LNCAP (cell line): ENCODE measurements around the gene FN1.

Source experiments
- TF ChIP-seq, protein P1 (sequence below): fragments of 450-650 bp; IDR thresholded peaks from 2 replicates; pipeline ENCODE4 v1.5.1; 2017; ENCODE audit warnings: mild to moderate bottlenecking

FN1 gene

DNA sequence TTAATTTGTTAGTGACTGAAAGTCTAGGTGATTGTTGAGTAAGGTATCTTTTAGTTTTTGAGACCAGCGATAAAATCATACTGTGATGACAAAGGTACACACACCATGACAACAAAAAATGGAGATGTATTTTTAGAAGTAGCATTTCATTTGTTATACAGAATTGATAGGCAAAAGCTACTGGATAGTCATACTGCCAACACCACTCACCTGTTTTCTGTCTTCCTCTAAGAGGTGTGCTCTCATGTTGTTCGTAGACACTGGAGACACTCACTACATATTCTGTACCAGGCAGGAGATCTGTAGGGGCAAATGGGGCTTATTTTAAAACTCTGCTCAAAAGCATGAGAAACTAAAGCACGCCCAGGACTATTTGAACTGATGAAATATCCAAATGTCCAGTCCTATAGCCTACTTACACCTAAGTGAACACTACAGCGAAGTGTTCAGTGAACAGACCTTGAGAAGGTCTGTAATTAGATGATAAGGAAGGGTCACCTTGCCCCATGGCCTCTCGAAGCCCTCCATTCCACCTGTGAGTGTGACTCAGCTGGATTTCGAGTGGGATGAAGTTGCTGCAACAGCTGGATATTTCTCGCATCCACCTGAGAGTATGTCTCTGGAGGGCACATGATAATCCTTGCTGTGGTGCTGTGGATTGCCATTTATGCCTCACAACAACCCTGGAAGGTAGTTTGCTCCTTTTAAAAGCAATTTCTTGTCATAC lies 47.7 kb downstream of the FN1 start:
- TF ChIP-seq, protein P1, sequence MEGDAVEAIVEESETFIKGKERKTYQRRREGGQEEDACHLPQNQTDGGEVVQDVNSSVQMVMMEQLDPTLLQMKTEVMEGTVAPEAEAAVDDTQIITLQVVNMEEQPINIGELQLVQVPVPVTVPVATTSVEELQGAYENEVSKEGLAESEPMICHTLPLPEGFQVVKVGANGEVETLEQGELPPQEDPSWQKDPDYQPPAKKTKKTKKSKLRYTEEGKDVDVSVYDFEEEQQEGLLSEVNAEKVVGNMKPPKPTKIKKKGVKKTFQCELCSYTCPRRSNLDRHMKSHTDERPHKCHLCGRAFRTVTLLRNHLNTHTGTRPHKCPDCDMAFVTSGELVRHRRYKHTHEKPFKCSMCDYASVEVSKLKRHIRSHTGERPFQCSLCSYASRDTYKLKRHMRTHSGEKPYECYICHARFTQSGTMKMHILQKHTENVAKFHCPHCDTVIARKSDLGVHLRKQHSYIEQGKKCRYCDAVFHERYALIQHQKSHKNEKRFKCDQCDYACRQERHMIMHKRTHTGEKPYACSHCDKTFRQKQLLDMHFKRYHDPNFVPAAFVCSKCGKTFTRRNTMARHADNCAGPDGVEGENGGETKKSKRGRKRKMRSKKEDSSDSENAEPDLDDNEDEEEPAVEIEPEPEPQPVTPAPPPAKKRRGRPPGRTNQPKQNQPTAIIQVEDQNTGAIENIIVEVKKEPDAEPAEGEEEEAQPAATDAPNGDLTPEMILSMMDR: no peak

DNA sequence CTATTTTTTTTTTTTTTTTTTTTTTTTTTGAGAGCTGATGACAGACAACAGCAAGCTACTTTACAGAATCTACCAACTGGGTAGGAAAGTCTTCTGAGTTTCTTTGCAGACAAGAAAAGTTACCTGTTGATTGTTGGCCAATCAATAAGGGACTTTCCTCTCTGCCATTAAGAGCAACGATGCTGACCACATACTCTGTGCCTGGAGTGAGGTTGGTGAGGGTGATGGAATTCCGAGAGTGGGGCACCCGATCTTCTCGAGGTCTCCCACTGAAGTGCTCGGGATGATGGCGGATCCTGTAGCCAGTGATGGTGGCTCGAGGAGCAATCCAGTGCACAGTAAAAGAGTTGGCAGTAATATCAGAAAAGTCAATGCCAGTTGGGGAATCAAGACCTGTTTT lies 49.3 kb downstream of the FN1 start:
- TF ChIP-seq, protein P1: no peak

DNA sequence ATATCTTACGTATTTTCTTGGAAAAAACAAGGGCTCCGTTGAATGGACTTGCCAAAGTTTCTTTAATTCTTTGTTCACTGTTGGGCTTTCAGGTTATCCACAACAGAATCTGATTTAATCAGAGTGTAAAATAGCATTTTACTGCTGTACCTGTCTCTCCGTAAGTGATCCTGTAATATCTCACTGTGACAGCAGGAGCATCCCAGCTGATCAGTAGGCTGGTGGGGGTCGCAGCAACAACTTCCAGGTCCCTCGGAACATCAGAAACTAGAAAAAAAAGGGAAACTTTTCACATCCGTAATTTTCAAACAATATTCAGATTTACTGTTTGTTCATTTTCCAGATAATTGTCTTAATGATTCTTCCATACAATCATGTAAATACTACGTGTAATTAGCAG lies 51.2 kb downstream of the FN1 start:
- TF ChIP-seq, protein P1: no peak

DNA sequence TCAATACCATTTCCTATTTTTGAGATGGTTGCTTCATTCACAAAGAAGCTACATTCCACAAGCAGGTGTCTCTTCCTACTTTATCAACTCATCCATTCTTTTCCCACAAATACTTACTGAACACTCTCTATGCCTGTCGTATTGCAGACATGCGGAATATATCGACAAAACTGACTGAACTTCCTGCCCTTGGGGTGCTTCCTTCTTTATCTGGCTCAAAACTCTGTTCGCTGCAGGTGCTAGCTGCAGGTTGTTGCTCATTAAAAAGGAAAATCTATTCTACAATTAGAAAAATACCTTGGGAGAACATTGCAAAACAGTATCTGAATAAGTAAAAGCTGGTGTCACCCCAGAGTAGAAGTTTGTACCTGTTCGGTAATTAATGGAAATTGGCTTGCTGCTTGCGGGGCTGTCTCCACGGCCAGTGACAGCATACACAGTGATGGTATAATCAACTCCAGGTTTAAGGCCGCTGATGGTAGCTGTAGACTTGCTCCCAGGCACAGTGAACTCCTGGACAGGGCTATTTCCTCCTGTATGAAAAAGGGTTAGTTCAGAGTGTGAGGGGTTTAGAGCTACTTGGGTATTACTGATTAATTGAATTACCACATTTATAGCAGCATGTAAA lies 52.1 kb downstream of the FN1 start:
- TF ChIP-seq, protein P1: no peak

DNA sequence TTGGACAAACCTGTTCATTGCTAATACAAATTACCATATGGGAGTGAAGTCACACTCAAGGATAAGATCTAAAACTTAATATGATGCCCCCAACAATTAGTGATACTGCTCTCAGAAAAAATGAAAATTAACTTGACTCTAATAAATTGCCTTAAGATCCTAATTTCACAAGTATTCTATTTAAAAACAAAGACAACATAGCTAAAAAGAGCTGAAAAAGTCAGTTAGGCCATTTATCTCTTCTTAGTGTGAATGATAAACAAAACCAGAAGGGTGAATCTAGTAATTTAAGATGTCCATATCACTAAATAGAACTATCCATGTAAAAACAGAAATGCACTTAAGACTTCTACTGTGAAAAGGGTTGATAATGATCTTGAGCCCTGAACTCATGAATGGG lies 53.4 kb downstream of the FN1 start:
- TF ChIP-seq, protein P1: no peak

DNA sequence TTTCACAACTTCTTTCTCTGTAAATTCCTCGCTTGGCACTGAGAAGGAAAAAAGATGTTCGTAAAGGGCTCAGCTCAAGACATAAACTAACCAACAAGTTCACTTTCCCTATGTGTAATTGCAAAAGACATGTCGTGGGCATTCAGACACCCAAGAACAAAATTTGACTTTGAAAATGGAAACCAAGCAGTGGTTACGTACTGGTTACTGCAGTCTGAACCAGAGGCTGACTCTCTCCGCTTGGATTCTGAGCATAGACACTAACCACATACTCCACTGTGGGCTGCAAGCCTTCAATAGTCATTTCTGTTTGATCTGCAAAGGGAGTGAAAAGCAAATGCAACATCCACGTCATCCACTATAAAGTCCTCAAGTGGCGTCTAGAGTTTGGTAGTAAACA lies 53.9 kb downstream of the FN1 start:
- TF ChIP-seq, protein P1: no peak

DNA sequence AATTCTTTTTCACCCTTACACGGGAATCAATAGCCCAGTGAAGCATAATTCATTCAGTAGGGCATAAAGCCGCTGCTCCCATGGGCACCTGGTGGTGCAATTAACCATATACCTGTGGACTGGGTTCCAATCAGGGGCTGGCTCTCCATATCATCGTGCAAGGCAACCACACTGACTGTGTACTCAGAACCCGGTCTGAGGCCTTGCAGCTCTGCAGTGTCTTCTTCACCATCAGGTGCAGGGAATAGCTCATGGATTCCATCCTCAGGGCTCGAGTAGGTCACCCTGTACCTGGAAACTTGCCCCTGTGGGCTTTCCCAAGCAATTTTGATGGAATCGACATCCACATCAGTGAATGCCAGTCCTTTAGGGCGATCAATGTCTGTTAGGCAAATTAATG lies 55.2 kb downstream of the FN1 start:
- TF ChIP-seq, protein P1: no peak
